Hindlimb muscle (tissue), 1 donor: ENCODE data around the gene NAP1L4. TPM values are rescaled to one million over a fixed set of nuclear protein-coding genes. Genes with fewer than 3 reads are reported as not detected.
"Not testable (repeated sequence)": the region's sequence is repeated elsewhere in the genome, so short reads cannot be mapped to it uniquely, and the experiment has no call there.

Experiments used
- DNase-seq: peaks from one replicate; pipeline ENCODE4 v3.0.0-alpha.2; 2013
- polyA plus RNA-seq: library from polyadenylated mRNA; unstranded; fragments of 120-200 nt; gene quantifications from one replicate; pipeline ENCODE4 v1.2.1, GENCODE V29; 2013; ENCODE audit not compliant: insufficient read length

The NAP1L4 gene
- polyA plus RNA-seq, 1 donor = 113 TPM

DNA sequence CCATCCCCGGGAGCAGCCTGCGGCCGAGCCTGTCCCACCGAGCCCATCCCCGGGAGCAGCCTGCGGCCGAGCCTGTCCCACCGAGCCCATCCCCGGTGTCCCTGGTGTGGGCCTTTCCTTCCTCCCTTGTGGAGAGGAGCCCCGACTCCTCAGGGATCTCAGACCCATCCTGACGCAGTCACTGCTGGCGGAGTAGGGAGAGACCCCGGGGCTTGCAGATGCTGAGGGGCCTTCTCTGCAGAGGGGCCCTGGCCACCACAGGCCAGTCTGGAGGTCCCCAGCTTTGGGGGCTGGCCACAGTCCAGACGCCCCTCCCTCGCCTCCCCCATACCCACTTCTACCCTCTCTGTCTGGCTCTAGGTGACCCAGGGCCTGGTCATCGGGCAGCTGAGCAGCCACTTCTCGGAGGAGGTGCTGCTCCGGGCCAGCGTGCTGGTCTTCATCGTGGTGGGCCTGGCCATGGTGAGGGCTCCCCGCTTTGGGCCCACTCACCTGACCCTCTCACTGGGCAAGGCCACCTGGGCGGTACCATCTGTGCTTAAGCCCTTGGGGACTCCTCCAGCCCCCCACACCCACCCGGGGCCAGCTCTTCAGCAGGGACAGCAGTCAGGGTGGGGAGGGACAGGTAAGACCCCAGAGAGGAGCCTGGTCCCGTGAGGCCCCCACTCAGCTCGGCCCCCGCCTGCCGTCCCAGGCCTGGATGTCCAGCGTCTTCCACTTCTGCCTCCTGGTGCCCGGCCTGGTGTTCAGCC lies 70.2 kb downstream of the NAP1L4 start:
- DNase-seq = no peak

DNA sequence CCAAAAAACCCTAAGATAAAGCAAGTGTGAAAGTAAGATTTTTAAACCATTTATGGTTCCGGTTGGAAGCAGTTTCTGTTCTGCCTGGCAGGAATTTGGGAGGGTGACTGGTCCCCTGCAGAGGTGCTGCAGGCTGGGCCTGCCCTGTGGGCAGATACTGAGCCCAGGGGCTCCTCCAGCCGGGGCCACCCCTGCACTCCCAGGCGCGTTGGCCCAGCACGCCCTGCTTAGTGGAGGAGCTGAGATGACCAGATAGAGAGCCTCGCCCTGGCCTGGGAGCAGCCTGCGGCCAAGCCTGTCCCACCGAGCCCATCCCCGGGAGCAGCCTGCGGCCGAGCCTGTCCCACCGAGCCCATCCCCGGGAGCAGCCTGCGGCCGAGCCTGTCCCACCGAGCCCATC lies 70.9 kb downstream of the NAP1L4 start:
- DNase-seq = no peak

DNA sequence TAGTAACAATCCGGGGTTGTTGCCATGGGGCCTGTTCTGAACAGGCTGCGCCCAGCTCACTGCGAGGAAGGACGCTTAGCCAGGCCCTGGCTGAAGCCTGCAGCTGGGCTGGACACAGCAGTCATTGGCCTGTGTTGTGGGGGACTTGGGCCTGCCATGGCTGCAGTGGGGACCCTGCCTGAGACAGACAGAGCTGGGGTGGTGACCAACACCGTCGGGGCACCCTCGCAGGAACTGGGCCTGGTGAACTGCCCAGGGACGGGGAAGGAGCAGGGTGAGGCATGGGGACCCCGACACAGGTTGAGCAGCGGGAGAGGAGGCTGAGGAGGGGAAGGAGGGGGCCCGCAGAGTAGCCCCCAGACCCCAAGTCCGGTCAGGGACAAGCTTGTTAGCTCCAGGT lies 71.8 kb downstream of the NAP1L4 start:
- no peak for DNase-seq

DNA sequence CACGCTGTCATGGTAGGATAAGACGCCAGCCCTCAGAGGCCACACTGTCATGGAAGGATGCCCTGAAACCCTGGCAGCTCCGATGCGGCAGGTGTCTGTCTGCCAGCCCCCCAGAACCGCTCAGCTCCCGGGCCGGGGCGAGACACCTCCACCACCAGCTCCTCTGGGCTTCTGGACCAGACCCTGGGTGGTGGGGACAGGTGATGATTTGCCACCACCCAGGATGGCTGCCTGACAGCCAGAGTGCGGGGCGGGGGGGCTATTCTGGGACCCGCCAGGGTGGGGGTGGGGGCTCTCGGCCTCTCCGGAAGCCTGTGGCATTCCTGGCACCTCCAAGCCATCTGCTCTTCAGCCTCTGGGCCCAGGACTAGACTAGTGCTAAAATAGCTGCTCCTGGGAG lies 72.3 kb downstream of the NAP1L4 start:
- DNase-seq = no peak

DNA sequence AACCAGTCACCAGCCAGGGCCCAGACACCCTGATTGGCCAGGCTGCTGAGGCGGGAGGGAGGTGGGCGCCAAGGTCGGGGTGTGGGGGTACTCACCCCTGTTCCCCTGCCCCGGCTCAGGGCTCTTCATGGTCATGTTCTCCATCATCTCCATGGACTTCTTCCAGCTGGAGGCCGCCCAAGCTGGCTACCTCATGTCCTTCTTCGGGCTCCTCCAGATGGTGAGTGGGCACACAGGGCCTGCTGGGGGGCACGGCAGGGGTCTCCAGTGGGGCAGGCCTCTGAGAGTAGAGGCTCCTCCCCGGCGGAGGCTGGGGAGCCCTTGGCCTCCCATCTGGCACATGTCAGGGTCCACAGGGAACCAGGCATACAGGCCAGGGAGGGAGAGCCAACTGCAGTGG lies 72.9 kb downstream of the NAP1L4 start:
- no peak for DNase-seq

DNA sequence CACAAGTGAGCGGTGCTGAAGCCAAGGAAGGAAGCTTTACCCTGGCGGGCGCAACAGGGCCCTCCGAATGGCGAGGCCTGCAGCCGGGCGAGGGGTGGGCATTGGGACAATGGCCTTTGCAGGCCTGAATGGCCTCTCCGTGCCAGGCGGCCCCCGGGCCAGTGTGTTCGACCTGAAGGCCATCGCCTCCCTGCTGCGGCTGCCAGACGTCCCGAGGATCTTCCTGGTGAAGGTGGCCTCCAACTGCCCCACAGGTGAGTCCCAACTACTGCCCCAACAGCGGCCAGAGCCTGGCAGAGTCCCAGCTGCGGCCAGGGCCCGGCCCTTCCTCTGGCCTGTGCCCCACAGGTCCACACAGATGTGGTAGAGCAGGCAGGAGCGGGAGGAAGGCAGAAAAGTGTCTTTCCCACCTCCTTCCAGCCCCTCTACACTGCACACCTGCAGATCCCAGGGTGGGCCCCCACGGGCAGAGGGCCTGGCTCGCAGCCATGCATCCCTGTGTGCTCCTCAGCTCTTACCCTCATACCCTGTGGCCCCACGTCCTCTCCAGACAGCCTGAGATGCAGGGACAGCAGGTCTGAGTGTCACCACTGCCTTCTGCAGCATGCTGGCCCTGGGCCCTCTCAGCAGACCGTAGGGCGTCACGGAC lies 74.2 kb downstream of the NAP1L4 start:
- no peak for DNase-seq

DNA sequence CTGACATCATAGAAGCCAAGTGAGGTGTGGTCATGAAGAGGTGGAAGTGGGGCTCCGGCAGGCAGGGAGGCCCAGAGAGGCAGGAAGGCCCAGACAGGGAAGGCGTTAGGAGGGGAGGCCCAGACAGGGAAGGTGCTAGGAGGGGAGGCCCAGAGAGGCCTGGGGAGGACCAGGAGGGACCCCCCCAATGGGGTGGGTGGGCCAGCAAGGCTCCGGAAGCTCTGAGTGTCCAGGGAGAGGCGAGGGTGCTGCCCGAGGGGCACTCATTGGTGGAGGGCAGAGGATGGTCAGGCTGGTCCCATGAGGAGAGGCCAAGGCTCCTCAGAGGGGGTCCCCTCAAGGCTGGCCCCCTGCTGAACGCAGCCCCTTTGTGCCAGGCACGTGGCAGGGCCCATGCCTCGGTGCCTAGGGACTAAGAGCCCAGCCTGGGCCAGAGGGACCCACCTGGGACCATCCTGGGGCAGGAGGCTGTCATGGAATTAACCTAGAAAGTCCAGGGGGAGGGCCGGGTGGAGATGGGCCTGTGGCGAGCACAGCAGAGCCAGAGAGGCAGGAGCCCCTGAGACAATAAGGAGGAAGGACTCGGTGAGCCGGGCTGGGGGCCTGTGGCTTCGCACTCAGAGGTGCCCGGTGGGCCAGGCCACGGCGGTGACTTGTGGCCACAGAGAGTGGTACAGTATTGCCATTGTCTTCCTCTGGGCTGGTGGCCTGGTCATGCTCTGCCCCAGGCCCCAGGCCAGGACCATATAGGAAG lies 75.1 kb downstream of the NAP1L4 start:
- DNase-seq = no peak

DNA sequence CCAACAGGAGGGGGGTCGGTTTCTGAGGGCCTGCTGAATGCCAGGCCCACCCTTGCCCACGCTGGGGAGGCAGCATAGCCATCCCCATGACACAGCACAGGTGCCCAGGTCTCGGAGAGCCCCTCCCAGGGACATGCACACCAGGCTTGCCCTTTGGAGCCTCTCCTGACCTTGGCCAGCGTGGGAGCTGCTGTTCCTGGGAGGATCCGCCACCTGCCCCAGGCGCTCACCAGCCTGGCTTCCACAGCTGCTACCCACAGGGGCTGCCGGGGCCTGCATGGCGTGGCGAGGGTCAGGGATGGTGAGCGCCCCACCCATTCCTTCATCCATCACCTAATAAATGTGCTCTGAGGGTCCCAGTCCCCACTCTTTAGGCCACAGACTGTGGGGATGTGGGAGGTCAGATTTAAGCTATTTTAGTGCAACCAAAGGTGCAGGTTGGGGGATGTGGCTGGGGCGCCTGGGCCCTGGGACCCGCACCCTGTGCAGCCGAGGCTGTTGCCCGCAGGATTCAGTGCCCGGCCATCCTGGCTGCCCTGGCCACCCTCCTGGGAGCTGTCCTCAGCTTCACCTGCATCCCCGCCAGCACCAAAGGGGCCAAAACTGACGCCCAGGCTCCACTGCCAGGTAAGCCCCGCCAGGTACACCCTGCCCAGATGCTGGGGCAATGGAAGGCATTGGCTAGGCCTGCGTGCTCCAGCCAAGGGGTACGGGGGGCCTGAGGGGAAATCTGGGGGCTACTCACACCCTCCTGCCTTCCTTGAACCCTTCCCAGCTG lies 75.8 kb downstream of the NAP1L4 start:
- no peak for DNase-seq

DNA sequence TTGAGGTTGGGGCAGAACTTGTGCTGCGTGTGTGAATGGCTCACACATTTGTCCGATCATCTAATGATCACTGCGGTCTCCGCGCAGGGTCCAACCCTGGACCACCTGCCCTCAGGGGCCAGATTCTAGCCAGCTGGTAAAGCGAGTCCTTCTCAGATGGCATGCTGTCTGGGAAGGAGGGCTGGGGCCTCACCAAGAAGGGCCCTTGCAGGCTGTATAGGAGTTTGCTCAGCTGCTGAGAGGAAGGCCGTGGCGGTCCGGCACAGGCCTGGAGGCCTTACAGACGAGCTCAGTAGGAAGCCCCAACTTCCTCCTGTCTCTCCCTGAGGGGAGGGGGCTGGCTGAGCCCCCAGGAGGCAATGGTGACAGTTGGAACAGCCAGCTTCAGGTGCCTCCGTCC lies 76.7 kb downstream of the NAP1L4 start:
- DNase-seq = no peak

DNA sequence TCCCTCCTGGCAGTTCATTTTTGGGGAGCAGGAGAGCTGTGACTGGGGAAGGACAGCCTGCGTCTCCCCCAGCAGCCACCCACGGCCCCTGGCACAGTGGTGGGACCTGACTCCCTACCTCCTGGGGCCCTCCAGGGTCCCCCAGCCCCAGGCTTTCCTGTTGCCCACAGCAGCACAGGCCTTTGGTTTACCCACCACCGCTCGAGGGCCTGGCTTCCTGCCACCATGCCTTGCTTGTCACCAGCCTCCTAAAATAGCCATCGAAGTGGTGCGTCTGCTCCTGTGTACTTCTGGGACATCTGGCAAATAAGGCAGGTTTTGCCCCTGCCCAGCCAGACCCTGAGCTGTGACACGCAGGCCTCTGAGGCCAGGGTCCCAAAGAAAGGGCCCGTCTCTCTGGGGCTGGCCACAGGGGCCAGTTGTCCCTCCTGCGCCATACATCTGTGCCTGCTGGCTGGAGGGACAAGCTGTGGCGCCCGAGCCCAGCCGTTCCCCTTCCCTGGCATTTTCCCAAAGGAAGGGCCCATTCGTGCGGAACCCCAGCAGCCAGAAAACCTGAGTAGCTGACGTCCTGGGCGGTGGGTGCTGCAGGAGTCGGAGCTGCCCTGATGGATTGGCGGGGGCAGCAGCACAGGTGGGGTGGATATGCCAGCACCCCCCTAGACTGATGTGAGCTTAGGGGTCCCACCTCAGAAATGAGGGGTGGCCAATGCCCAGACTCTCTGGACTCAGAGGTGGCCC lies 77.5 kb downstream of the NAP1L4 start:
- no peak for DNase-seq

DNA sequence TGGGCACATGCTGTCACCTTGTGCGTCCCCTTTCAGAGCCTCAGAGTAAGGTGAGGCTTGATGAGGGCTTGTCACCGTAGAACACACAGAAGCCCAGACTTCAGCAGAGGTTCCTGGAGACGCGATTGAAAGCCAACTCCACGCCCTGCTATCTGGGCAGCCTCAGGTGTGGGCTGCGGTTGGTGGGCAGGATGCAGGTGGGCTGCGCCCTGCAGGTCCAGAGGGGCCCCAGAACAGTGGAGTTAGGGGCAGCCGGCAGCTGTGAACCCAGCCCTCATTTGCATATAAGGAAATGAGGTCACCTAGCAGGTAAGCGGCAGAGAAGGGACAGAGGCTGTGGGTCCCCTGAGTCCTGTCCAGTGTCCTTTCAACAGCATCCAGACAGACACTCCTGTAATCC lies 78.4 kb downstream of the NAP1L4 start:
- no peak for DNase-seq

DNA sequence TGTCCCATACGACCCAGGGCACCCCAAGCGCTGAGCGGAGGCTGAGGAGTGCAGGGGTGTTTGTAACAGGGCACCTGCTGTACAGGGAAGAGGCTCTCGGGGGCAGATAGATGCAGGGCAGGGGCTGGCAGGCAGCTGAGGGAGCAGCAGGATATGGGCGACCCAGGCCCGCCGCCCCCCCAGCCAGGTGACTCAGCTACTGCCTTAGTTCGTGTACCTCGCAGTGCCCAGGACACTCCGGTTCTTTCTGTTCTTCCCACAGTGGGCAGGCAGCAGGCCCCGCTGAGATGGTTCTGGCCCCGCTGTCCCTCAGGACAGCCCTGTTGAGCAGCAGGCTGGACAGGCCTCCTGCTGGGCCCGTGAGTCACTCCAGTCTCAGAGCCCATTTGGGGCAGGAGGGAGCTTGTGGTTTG lies 79.1 kb downstream of the NAP1L4 start:
- no peak for DNase-seq

DNA sequence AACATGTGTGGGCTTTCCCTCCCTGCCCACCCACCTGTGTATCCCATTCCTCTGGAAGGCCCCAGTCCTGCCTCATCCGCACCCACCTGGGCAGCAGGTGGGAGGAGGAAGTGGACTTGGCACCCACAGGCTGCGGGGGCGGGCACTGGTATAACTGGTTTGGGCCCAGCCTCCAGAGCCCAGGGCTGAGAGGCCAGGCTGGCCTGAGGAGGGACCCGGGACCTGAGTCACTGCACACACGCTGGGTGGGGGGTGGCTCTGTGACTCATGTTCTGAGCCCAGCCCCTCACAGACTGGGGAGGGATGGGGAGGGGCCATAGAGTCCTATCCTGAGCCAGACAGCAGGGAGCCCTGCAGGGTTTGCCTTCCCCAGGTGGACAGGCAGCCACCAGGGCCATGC lies 79.6 kb downstream of the NAP1L4 start:
- no peak for DNase-seq

DNA sequence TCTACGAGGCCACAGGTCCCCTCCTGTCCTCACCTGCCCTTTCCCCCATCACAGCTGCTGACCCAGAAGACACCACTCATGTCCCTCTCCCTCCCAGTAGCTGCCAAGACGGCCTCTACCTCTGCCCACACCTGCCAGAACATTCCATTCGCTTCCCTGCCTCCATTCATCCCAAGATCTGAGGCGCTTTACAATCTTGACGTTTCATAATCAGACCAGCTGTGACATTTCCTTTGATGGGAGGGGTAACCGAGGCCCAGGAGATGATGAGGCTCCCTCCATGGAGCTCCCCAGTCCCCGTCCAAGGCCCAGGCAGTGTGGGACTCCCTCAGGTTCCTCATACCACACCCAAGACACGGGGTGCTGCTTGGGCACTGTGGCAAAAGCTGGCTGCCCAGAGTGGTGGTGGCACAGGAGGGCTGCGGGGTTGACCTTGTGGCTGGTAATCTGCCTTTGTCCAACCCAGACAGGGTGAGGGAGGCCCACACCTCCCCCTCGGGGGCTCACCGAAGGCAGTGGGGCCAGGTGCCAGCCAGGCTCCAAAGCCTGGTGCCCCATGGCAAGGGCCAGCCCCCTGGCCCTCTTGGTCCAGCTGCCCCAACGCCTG lies 80.2 kb downstream of the NAP1L4 start:
- no peak for DNase-seq

DNA sequence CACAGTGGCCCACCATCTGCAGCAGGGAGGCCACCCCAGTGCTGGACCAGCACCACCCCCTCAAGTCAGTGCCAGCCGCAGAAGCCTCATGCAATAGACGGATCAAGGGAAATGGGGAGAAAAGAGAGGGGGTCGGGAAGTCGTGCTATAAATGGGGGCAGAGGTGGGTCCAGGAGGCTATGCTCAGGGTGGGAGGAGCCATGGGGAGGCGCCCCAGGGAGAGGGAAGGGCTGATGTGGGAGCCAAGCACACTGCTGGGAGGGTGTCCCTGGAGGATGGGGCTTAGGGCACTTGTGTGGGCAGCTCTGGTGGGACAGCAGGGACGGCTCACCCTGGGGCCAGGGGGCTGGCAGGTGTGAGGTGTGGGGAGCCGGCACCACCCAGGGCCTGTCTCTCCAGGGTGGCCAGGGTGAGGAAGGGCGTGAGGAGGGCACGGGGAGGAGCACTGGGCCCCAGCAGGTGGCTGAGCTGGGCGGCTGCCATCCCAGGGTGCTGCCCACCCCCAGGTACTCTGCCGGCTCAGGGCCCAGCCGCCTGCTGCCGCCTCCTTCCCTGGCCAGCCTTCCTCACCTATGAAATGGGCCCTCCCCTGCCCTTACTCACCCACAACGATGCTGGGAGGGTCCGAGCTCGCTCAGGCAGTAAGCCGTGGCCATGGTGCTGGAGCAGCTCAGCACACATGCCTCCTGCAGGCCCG lies 80.9 kb downstream of the NAP1L4 start:
- DNase-seq = no peak

DNA sequence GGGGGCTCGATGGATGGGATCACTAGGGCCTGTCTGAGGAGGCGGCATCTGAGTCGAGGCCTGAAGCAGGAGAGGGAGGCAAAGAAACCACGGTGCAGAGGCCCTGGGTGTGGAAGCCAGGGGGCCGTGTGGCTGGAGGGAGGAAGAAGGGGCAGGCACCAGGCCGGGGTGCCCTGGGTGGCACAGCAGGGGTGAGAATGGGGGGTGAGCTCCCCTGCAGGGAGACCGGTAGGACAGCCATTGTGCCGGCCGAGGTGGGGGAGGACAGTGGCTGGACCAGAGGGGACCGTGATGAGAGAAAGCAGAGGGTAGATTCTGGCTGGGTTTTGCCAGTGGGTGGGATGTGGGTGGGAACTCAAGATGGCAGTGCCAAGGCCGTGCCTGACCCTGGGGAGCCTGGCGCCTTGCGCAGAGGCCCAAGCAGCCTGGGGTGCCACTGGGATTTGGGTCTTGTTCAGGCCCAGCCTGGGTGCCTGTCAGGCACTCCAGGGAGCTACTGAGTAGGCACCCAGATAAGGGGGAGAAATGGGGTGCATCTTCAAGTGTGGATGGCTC lies 81.7 kb downstream of the NAP1L4 start:
- no peak for DNase-seq

DNA sequence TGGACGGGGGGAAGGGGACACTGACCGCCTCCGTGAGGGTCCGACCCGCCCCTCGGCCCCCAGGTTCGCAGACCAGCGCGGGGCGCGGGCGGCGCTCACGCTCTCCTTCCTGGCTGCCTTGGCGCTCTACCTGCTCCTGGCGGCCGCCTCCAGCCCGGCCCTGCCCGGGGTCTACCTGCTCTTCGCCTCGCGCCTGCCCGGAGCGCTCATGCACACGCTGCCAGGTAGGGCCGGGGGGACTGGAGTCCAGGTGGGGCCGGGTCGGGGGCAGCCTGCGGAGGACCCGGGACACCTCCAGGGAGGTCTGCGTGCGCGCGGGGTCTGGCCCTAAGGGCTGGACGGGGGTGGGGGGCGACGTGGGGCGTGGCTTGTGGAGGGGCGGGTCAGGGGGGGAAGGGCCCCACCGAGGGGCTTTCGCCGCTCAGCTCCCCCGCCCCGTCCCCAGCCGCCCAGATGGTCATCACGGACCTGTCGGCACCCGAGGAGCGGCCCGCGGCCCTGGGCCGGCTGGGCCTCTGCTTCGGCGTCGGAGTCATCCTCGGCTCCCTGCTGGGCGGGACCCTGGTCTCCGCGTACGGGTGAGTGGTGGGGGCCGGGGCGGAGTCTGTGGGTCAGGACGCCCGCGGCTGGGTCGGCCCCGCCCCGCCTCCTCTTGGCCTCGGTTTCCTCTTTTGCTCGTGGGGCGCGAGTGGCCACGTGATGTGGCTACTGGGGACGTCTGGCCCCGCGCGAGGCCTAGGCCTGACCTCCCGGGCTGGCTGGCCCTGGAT lies 82.8 kb downstream of the NAP1L4 start:
- no peak for DNase-seq

DNA sequence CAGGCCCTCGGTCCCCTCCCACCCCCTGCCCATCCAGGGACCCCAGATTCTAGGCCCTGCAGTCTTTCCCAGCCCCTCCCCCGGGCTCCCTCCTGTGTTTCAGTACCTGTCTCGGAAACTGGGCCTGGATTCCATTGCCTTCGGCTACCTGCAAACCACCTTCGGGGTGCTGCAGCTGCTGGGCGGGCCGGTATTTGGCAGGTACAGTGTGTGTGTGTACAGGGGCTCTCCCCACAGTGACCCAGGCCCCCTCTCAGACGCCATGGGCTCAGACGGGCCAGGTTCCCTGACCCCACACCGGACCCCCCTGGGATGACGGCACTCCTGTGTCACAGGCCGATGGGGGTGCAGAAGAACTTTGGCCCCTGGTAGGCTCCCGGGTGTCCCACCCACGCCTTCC lies 84.0 kb downstream of the NAP1L4 start:
- no peak for DNase-seq

DNA sequence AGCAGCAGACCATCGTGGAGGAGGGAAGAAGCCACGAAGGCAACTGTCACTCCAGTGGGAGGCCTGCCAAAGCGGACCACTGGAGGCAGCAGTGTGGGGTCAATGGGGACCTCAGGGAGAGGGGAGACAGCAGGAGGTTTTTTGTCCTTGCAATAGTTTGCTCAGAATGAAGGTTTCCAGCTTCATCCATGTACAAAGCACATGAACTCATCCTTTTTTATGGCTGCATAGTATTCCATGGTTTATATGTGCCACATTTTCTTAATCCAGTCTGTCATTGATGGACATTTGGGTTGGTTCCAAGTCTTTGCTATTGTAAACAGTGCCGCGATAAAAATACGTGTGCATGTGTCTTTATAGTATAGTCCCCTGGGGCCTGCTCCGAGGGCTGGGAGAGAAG lies 86.8 kb downstream of the NAP1L4 start:
- not testable (repeated sequence) for DNase-seq
